AG09309 (cell line): Measurements from ENCODE around the gene ADAMTSL3.
A peak's percentile ranks its signal among the peaks of the same experiment; 100 is the strongest.

Experiments
- DNase-seq: peaks from one replicate; pipeline ENCODE4 v3.0.0-alpha.2; 2010; ENCODE audit warnings: low read depth
- H3K4me3 ChIP-seq: 2 replicates; pipeline ENCODE4 v1.5.1; 2011; ENCODE audit warnings: mild to moderate bottlenecking, low read depth, low read length, moderate library complexity; ENCODE audit not compliant: control insufficient read depth
- CTCF ChIP-seq: IDR thresholded peaks from 2 replicates; pipeline ENCODE4 v1.5.1; 2011; ENCODE audit warnings: mild to moderate bottlenecking, low read depth, low read length, inconsistent platforms; ENCODE audit not compliant: insufficient read depth, control insufficient read depth; ENCODE audit errors: missing control alignments

Gene ADAMTSL3

DNA sequence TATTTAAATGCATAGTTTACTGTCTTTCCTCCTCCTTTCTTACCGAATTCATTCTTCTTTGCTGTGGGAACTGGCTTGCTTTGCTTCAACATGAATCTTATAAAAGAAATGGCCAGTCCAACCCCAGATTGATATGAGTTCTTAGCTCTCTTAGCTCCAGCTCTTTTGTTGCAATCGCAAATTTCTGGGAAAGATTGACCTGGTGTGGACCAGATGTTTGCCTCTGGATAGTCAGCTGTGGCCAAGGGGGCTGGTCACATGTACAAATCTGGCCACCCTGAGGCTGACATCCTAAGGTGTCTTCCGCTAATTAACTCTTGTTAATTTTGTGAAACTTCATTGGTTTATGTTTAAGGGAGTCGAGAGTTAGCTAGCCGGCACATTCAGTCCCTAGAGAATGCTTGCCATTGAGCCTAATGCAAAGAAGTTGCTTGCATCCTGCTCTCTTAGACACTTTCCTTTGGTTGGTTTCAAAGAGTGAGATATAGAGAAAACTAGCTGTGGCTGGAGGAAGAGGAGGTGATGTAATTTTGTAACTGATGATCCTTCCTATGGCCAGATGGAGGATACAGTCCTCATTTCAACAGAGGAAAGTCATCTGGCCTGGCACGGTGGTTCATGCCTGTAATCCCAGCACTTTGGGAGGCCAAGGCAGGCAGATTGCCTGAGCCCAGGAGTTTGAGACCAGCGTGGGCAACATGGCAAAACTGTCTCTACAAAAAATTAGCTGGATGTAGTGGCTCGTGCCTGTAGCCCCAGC, 162.4 kb downstream of the ADAMTSL3 start:
- no peak overlapping the region for H3K4me3 ChIP-seq
- TF ChIP-seq CTCF: no peak
- DNase-seq: no peak

- DNase-seq: no peak
- H3K4me3 ChIP-seq: no peak overlapping the region
- TF ChIP-seq CTCF: no peak
Measured at GRCh38 chr15:83818591-83818990, 164.7 kb downstream of the ADAMTSL3 start.

DNA sequence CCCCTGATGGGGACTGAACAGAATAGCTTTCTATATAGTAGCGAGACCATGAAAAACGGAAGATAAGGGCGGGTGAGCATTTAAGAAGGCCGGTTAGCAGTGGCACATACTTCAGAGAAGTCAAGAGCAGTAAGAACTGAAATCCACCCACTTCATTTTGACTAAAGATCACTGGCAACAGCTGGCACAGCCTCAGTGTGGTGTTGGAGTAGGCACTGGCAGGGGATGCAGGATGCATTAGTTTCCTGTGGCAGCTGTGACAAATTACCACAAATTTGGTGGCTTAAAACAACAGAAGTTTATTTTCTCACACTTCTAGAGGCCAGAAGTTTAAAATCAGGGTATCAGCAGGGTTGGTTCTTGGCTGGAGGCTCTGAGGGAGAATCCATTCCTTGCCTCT, 176.5 kb downstream of the ADAMTSL3 start:
- no peak for DNase-seq
- no peak for TF ChIP-seq CTCF
- no peak overlapping the region for H3K4me3 ChIP-seq

DNA sequence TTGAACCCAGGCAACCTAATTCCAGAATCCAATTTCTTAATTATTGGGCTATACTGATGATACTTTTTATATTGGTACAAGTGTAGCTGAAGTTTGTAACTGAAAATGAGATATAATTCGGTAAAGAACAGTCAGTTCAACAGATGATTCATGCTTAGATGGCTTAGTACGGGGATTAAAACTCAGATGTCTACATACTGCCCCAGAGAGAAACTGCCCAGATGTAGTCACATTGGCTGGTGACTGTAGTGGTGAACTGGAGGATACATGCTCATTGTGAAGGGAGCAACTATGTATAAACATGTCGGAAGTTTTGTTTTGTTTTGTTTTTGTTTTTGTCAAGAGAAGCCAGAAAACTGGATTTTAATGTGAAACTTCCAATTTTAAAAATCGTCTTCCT, 179.6 kb downstream of the ADAMTSL3 start:
- no peak for TF ChIP-seq CTCF
- no peak overlapping the region for H3K4me3 ChIP-seq
- DNase-seq: no peak

DNA sequence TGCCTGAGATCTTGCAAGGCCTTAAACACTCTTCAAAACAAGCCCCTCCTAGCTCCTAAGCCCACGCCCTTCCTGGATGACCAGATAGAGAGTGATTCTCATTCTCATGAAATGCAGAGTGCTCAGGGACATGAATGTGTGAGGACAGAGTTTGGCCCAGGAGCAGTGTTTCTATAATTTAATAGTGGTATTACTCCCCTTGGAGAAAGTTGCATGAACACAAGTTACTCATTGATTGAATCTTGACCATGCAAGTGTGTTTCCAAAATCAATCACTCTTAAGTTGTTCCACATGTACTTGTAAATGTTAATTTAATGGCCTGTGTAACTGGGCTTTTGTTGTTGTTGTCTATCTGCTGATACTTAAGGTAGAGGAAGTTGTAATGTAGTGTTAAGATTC, 181.6 kb downstream of the ADAMTSL3 start:
- DNase-seq: no peak
- no peak for TF ChIP-seq CTCF
- H3K4me3 ChIP-seq: no peak overlapping the region

DNA sequence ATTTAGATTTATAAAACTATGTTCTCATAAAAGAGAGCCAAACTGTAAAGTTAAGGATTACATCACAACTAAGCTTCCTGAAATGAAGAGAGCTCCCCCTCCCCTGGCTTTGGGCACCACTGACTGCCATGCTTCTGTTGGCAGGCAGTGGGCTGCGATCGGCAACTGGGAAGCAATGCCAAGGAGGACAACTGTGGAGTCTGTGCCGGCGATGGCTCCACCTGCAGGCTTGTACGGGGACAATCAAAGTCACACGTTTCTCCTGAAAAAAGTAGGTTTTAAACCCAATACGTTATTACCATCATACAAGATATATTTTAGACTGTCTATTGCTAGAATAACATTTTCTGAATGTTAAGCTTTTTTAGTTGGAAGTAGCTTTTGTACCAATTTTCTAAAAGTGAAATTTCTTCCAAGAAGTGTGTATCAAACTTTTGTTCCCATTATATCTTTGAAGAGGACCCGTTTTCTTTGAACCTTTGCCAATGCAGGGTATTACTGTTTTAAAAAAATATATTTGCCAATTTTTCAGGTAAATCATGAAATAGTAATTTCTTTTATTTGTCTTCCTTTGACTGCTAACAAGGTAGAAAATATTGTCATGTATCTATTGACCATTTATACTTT, 184.1 kb downstream of the ADAMTSL3 start:
- no peak overlapping the region for H3K4me3 ChIP-seq
- TF ChIP-seq CTCF: peak; percentile 22
- no peak for DNase-seq
